Gastroesophageal sphincter (tissue), 3 donors: ENCODE measurements around the gene ABHD17A.

Experiments used
- EP300 ChIP-seq: sonication (generic); formaldehyde crosslinking; IDR thresholded peaks from one replicate; pipeline ENCODE4 v1.6.1; 2017; ENCODE audit warnings: antibody characterized with exemption, mild to moderate bottlenecking
- POLR2A ChIP-seq, 2 donors: fragments of 450-650 bp; IDR thresholded peaks; one replicate each; pipeline ENCODE4 v1.6.1; 2017; ENCODE audit warnings: antibody characterized with exemption in 2 of 2, mild to moderate bottlenecking in 2 of 2, moderate library complexity in 1 of 2
- TF ChIP-seq, protein P1 (sequence below), 4 experiments: fragments of 200-600 bp in 2 of 4; fragments of 450-650 bp in 2 of 4; sonication (generic) in 1 of 4; IDR thresholded peaks; one replicate each; pipeline ENCODE4 v1.5.1; 2017 to 2019; ENCODE audit warnings: antibody characterized with exemption in 4 of 4, mild to moderate bottlenecking in 2 of 4, moderate library complexity in 2 of 4

DNA sequence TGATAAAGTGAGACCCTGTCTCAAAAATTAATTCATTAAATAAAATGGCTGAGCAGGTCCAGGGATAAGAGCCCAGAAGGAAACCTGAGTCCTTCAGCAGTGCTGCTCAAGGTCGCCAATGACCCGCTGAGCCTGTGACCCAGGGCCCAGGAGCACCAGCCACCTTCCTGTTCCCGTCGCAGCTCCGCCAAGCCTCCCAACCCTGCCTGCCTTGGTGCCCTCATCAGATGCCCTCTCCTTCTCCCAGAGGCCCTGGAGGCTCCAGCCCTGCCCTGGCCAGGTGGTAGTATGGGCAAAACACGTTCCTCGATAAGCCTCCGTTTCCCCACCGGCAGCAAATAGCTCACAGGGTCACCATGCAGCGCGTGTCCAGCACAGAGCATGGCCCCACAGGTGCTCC, 39.7 kb downstream of the ABHD17A start:
- TF ChIP-seq EP300 (no peak), POLR2A (IDR thresholded peaks at IDR 0.05) (no peak)
- TF ChIP-seq, protein P1, sequence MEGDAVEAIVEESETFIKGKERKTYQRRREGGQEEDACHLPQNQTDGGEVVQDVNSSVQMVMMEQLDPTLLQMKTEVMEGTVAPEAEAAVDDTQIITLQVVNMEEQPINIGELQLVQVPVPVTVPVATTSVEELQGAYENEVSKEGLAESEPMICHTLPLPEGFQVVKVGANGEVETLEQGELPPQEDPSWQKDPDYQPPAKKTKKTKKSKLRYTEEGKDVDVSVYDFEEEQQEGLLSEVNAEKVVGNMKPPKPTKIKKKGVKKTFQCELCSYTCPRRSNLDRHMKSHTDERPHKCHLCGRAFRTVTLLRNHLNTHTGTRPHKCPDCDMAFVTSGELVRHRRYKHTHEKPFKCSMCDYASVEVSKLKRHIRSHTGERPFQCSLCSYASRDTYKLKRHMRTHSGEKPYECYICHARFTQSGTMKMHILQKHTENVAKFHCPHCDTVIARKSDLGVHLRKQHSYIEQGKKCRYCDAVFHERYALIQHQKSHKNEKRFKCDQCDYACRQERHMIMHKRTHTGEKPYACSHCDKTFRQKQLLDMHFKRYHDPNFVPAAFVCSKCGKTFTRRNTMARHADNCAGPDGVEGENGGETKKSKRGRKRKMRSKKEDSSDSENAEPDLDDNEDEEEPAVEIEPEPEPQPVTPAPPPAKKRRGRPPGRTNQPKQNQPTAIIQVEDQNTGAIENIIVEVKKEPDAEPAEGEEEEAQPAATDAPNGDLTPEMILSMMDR (IDR thresholded peaks at IDR 0.05): no peak
